ENCODE results near the gene CCR3.

Gene CCR3

DNA sequence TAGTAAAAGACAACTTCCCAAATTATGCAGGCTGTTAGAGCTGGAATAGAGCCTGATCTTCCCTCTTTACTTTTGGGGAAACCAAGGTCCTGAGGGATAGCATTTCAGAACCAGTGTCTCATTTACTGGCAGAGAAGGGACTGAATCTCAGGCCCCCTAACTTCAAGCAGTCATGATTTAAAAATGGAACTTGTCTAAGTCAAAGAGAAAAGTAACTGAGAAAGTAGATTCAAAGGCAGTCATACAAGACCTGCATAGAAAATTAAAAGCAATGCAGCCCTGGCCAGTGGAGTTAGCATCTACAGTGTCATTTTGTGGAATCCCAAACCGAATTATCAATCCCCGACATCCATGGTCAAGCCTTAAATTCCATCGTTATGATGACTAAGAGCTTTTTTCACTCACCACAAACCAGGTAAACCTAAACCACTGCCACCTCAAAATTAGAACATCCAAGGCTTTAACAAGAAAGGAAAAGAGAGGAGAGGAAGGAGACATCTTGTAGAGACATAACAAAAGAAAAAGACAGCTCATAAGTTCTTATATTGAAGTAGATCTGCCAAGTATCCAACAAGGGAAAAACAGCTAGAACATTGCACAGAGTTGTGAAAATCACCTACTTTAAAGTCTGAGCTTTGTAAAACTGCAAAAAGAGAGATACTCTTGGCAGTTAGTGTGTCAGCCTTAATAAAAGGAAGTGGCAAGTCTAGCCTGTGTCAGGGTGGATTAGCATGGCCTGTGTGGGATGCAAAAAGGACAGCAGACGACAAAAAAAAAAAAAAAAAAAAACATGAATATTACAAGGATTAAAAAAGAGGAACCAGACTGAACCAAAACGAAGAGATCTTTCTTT is 57.6 kb downstream of the CCR3 start:
- DNase-seq: no peak

GRCh38 chr3:46300461-46300789 is 58.2 kb downstream of the CCR3 start:
- no peak for DNase-seq

DNA sequence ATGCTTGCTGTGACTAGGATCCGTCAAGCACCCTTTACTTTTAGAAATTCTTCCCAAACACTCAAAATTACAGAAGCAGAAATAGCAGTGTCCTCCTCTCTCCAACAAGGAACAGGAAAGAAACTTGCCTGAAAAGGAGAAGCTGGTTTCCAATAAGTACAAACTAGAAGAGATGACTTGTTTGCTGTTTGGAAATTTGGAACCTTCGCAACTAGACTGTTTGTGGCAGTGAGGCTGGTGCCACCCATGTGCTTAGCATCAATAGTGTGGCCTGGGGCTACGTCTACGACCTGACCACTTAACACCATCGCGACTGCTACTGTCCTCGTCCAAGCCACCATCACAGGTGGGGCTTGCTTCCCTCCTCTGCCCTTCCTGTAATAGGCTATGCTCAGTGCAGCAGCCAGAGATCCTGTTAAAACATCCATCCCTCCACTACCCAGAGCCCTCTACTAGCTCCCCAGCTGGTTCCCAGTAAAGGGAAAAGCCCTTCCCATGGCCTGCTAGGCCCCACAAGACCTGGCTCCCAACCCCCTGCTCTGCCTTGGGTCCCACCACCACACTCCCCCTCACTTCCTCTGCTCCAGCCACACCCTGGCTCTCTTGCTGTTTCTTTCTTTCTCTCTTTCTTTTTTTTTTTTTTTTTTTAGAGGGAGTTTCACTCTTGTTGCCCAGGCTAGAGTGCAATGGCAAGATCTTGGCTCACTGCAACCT is 59.0 kb downstream of the CCR3 start:
- DNase-seq: no peak

DNA sequence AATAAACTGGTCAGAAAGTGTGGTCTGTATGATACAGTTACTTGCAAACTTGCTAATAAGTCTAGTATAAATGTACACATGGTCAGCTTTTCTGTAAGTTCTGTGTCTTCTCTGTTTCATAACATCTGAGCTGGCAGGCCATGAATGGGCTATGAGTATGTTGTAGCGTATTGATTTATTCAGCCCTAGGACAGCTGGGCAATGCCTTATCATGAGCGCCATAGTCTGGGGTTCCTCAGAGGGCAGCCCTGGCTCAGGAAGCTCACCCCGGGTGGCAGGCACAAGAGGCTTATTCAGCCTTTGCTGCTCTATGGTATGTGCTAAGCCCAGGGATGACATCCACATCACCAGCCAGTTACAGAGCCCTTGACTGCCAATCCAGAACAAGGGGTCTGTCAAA is 61.0 kb downstream of the CCR3 start:
- DNase-seq: no peak

- no peak for DNase-seq
These were observed 62.5 kb downstream of the CCR3 start for GRCh38 chr3:46304739-46305138.

- DNase-seq: no peak
These were observed 70.7 kb downstream of the CCR3 start for GRCh38 chr3:46312991-46313390.

DNA sequence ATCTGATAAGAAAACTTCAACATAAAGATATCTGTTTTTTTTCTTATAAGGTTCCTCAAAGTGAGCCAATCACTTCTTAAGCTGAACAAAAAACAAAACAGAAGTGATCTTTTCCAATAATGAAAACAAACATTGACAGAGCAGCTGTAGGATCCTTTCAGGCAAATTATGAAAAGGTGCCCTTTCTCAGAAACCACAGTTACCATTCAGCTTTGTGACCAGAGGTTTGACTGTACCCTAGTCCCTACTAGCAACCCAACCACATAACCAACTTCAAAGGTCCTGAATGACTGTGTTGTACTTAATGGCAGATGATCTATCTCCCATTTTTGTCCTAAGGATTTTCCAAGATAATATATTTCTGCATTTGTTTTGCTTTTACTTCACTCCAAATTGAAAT is 72.3 kb downstream of the CCR3 start:
- no peak for DNase-seq

DNA sequence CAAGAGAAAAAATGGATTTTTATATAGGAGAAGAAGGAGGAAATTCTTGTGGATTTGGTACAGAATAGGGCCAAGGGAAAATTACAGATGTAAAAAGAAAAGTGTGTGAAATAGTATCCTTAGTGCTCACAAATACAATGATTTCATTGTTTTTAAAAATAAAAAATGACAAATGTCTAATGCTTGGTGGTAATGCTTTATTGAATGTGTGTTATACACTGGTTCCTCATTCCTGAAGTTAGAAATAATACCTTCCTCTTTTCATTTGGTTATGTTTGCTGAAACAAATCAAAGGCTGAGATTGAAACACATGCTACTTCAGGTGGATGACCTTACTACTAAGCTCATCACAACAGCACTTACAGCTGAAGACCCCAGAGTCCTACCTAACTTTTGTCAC is 73.9 kb downstream of the CCR3 start:
- DNase-seq: no peak

Data from NCI-H345 (cell line).